SK-N-SH treated with all-trans-retinoic acid at 6 μM for 48 hours (cell line): ENCODE data around the gene CTTNBP2NL.

ENCODE experiments used
- ATAC-seq: fragments of 200-7000 bp; cut with Tn5 transposase; 3 replicates; pipeline ENCODE4 v1.9.1; 2020; ENCODE audit warnings: mild to moderate bottlenecking, moderate library complexity
- ARNTL ChIP-seq: fragments of 450-650 bp; formaldehyde crosslinking; IDR thresholded peaks from 2 replicates; pipeline ENCODE4 v1.5.0; 2020; ENCODE audit warnings: low read depth, mild to moderate bottlenecking, moderate library complexity, borderline replicate concordance
- BACH2 ChIP-seq: fragments of 250-450 bp; sonication (Bioruptor Pico); IDR thresholded peaks from 2 replicates; pipeline ENCODE4 v1.9.0; 2021; ENCODE audit warnings: mild to moderate bottlenecking, borderline replicate concordance
- CSDC2 ChIP-seq: fragments of 250-450 bp; sonication (Bioruptor Pico); IDR thresholded peaks from 2 replicates; pipeline ENCODE4 v1.5.0; 2020; ENCODE audit warnings: mild to moderate bottlenecking, moderate library complexity
- ESRRG ChIP-seq: fragments of 250-450 bp; sonication (Bioruptor Pico); IDR thresholded peaks from 2 replicates; pipeline ENCODE4 v1.6.1; 2021; ENCODE audit warnings: mild to moderate bottlenecking
- GLIS3 ChIP-seq: fragments of 250-450 bp; sonication (Bioruptor Pico); IDR thresholded peaks from 2 replicates; pipeline ENCODE4 v1.5.0; 2020; ENCODE audit warnings: mild to moderate bottlenecking, moderate library complexity
- ISL1 ChIP-seq: fragments of 250-450 bp; sonication (Bioruptor Pico); IDR thresholded peaks from 2 replicates; pipeline ENCODE4 v2.1.2; 2022; ENCODE audit warnings: mild to moderate bottlenecking, moderate library complexity
- OSR1 ChIP-seq: fragments of 250-450 bp; sonication (Bioruptor Pico); IDR thresholded peaks from 2 replicates; pipeline ENCODE4 v1.8.0; 2022; ENCODE audit warnings: moderate library complexity, mild to moderate bottlenecking, inconsistent platforms
- PPARA ChIP-seq: fragments of 250-450 bp; sonication (Bioruptor Pico); IDR thresholded peaks from 2 replicates; pipeline ENCODE4 v1.5.0; 2020; ENCODE audit warnings: mild to moderate bottlenecking, borderline replicate concordance
- SNAI2 ChIP-seq: fragments of 250-450 bp; sonication (Bioruptor Pico); IDR thresholded peaks from 2 replicates; pipeline ENCODE4 v1.5.0; 2020; ENCODE audit warnings: mild to moderate bottlenecking, moderate library complexity
- TOX ChIP-seq: fragments of 250-450 bp; sonication (Bioruptor Pico); IDR thresholded peaks from 2 replicates; pipeline ENCODE4 v1.8.0; 2021; ENCODE audit warnings: mild to moderate bottlenecking, moderate library complexity, borderline replicate concordance
- ZFP3 ChIP-seq: fragments of 250-450 bp; sonication (Bioruptor Pico); IDR thresholded peaks from 2 replicates; pipeline ENCODE4 v1.5.0; 2020; ENCODE audit warnings: mild to moderate bottlenecking, moderate library complexity
- ZNF565 ChIP-seq: fragments of 450-650 bp; formaldehyde crosslinking; conservative IDR thresholded peaks from 2 replicates; pipeline ENCODE4 v1.5.0; 2020; ENCODE audit warnings: low read depth, mild to moderate bottlenecking, moderate library complexity
- ZNF70 ChIP-seq: fragments of 450-650 bp; formaldehyde crosslinking; IDR thresholded peaks from 2 replicates; pipeline ENCODE4 v1.5.0; 2020; ENCODE audit warnings: mild to moderate bottlenecking, moderate library complexity
- TF ChIP-seq, protein P1 (sequence below): fragments of 250-450 bp; sonication (Bioruptor Pico); IDR thresholded peaks from 2 replicates; pipeline ENCODE4 v1.5.0; 2020; ENCODE audit warnings: mild to moderate bottlenecking, moderate library complexity
- TF ChIP-seq, protein P2 (sequence below): fragments of 250-450 bp; sonication (Bioruptor Pico); IDR thresholded peaks from 2 replicates; pipeline ENCODE4 v1.5.1; 2021; ENCODE audit warnings: mild to moderate bottlenecking, moderate library complexity
- TF ChIP-seq, protein P3 (sequence below): fragments of 250-450 bp; sonication (Bioruptor Pico); IDR thresholded peaks from 2 replicates; pipeline ENCODE4 v1.8.0; 2021; ENCODE audit warnings: low read depth, mild to moderate bottlenecking, moderate library complexity, borderline replicate concordance
- TF ChIP-seq, protein P4 (sequence below): fragments of 250-450 bp; sonication (Bioruptor Pico); IDR thresholded peaks from 2 replicates; pipeline ENCODE4 v1.5.1; 2020; ENCODE audit warnings: low read depth, mild to moderate bottlenecking, moderate library complexity
- TF ChIP-seq, protein P5 (sequence below): fragments of 250-450 bp; sonication (Bioruptor Pico); IDR thresholded peaks from 2 replicates; pipeline ENCODE4 v1.8.0; 2020; ENCODE audit warnings: mild to moderate bottlenecking, moderate library complexity, borderline replicate concordance

Gene CTTNBP2NL, protein sequence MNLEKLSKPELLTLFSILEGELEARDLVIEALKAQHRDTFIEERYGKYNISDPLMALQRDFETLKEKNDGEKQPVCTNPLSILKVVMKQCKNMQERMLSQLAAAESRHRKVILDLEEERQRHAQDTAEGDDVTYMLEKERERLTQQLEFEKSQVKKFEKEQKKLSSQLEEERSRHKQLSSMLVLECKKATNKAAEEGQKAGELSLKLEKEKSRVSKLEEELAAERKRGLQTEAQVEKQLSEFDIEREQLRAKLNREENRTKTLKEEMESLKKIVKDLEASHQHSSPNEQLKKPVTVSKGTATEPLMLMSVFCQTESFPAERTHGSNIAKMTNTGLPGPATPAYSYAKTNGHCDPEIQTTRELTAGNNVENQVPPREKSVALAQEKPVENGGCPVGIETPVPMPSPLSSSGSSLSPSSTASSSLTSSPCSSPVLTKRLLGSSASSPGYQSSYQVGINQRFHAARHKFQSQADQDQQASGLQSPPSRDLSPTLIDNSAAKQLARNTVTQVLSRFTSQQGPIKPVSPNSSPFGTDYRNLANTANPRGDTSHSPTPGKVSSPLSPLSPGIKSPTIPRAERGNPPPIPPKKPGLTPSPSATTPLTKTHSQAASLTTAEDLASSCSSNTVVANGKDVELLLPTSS

DNA sequence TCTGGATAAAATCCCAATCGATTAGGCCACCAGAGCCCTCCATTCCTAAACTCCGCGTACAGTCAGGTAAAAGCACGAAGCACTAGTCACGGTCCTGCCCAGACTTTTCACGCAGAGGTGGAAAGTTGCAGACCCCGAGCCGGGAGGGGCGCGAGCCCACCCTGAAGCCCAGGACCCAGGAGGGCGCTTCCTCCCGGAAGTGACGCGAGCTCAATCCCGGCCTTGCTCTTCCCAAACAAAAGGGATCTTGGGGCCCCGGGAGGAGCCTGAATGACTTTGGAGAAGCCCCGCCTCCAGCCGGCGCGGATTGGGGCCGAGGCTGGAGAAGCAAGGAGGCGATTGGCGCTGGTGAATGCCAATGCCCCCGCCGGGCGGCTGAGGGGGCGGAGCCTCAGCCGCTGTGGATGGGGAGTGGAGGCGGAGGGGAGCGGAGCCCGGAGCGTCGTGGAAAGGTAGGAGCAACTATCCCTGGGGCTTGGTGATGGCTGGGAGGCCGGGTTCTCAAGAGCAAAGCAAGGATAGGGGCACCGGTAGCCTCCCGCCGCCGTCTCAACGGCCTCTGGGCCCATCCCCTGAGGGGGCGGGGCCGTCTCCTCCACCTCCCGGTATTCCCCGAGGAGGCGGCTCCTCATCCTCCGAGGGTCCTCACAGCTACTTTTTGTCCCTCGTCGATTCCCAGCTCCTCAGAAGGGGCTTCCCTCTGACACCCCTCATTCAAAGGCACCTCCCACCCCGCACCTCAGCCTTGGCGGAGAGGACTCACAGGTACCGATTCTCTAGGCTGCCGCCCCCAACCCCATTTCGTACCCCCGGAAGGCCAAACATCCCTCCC is at the start of gene CTTNBP2NL:
TSS of gene CTTNBP2NL (plus strand) at position 394 of the 832 bp plus-strand sequence. CDS start 19,952 bp downstream, outside the sequence.
- ATAC-seq, result peak; percentile 92
- TF ChIP-seq PPARA, result no peak
- TF ChIP-seq BACH2, result no peak
- TF ChIP-seq, protein P1, sequence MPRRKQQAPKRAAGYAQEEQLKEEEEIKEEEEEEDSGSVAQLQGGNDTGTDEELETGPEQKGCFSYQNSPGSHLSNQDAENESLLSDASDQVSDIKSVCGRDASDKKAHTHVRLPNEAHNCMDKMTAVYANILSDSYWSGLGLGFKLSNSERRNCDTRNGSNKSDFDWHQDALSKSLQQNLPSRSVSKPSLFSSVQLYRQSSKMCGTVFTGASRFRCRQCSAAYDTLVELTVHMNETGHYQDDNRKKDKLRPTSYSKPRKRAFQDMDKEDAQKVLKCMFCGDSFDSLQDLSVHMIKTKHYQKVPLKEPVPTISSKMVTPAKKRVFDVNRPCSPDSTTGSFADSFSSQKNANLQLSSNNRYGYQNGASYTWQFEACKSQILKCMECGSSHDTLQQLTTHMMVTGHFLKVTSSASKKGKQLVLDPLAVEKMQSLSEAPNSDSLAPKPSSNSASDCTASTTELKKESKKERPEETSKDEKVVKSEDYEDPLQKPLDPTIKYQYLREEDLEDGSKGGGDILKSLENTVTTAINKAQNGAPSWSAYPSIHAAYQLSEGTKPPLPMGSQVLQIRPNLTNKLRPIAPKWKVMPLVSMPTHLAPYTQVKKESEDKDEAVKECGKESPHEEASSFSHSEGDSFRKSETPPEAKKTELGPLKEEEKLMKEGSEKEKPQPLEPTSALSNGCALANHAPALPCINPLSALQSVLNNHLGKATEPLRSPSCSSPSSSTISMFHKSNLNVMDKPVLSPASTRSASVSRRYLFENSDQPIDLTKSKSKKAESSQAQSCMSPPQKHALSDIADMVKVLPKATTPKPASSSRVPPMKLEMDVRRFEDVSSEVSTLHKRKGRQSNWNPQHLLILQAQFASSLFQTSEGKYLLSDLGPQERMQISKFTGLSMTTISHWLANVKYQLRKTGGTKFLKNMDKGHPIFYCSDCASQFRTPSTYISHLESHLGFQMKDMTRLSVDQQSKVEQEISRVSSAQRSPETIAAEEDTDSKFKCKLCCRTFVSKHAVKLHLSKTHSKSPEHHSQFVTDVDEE (CRISPR knock-in tag), result no peak
- no peak for TF ChIP-seq TOX (CRISPR knock-in tag)
- TF ChIP-seq CSDC2 (CRISPR knock-in tag), result no peak

DNA sequence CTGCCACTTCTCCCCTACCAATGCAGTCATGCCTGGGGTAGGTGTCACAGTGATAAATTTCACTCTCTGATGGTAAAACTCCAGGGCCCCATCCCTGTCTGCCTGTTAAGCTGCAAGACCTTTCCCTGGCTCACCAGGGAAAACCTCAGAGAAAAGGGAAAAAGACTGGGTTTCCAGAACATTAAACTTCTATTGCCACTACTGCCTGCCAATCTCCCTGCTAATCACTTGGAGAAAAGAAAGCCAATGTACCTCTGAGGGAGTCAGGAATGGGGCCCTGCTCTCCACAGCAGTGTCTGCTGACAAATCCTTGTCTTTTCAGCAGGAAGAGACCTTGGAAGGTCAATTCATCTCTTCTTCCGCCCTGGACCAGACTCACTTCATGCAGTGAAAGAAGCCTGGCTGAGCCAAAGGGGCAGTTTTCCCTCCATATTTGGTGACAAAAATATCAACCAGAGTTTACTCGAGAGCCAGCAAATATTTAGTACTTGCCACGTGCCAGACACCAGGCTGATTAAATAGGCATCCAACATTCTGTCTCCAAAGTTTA is 49.1 kb upstream of the CTTNBP2NL start:
- TF ChIP-seq SNAI2 (CRISPR knock-in tag), result no peak
- no peak for TF ChIP-seq ZNF565 (CRISPR knock-in tag)
- no peak for TF ChIP-seq BACH2
- ATAC-seq, result no peak

DNA sequence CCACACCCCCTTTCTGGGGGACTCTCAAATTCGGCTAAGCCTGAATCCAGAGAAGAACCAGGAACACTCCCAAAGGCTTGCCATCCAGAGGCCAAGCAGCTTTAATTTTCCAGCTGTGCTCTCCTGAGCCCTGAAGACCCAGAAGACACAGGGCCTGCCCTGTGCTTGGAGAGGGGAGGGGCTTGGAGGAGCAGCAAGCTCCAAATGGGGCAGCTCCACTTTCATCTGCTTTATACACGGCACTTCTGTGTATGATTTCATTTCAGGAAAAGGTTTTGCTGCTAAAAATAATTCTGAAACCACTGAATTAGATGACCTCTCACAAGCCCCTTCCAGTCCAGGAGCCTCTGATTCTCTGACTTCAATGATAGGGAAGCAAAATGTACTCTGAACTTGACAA is 39.2 kb upstream of the CTTNBP2NL start:
- TF ChIP-seq ISL1 (CRISPR knock-in tag) (no peak), OSR1 (no peak), ZFP3 (CRISPR knock-in tag) (no peak), GLIS3 (CRISPR knock-in tag) (no peak), PPARA (no peak), ESRRG (CRISPR knock-in tag) (no peak), ZNF565 (CRISPR knock-in tag) (no peak), ARNTL (no peak), ZNF70 (CRISPR knock-in tag) (no peak), CSDC2 (CRISPR knock-in tag) (no peak)
- TF ChIP-seq, protein P2, sequence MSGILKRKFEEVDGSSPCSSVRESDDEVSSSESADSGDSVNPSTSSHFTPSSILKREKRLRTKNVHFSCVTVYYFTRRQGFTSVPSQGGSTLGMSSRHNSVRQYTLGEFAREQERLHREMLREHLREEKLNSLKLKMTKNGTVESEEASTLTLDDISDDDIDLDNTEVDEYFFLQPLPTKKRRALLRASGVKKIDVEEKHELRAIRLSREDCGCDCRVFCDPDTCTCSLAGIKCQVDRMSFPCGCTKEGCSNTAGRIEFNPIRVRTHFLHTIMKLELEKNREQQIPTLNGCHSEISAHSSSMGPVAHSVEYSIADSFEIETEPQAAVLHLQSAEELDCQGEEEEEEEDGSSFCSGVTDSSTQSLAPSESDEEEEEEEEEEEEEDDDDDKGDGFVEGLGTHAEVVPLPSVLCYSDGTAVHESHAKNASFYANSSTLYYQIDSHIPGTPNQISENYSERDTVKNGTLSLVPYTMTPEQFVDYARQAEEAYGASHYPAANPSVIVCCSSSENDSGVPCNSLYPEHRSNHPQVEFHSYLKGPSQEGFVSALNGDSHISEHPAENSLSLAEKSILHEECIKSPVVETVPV, result no peak
- TF ChIP-seq, protein P3, sequence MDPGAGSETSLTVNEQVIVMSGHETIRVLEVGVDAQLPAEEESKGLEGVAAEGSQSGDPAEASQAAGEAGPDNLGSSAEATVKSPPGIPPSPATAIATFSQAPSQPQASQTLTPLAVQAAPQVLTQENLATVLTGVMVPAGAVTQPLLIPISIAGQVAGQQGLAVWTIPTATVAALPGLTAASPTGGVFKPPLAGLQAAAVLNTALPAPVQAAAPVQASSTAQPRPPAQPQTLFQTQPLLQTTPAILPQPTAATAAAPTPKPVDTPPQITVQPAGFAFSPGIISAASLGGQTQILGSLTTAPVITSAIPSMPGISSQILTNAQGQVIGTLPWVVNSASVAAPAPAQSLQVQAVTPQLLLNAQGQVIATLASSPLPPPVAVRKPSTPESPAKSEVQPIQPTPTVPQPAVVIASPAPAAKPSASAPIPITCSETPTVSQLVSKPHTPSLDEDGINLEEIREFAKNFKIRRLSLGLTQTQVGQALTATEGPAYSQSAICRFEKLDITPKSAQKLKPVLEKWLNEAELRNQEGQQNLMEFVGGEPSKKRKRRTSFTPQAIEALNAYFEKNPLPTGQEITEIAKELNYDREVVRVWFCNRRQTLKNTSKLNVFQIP (CRISPR knock-in tag), result no peak
- TF ChIP-seq, protein P4, sequence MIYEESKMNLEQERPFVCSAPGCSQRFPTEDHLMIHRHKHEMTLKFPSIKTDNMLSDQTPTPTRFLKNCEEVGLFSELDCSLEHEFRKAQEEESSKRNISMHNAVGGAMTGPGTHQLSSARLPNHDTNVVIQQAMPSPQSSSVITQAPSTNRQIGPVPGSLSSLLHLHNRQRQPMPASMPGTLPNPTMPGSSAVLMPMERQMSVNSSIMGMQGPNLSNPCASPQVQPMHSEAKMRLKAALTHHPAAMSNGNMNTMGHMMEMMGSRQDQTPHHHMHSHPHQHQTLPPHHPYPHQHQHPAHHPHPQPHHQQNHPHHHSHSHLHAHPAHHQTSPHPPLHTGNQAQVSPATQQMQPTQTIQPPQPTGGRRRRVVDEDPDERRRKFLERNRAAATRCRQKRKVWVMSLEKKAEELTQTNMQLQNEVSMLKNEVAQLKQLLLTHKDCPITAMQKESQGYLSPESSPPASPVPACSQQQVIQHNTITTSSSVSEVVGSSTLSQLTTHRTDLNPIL (CRISPR knock-in tag), result no peak
- TF ChIP-seq, protein P5, sequence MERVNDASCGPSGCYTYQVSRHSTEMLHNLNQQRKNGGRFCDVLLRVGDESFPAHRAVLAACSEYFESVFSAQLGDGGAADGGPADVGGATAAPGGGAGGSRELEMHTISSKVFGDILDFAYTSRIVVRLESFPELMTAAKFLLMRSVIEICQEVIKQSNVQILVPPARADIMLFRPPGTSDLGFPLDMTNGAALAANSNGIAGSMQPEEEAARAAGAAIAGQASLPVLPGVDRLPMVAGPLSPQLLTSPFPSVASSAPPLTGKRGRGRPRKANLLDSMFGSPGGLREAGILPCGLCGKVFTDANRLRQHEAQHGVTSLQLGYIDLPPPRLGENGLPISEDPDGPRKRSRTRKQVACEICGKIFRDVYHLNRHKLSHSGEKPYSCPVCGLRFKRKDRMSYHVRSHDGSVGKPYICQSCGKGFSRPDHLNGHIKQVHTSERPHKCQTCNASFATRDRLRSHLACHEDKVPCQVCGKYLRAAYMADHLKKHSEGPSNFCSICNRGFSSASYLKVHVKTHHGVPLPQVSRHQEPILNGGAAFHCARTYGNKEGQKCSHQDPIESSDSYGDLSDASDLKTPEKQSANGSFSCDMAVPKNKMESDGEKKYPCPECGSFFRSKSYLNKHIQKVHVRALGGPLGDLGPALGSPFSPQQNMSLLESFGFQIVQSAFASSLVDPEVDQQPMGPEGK (CRISPR knock-in tag), result no peak
- TF ChIP-seq, protein P1 (CRISPR knock-in tag), result no peak
- no peak for ATAC-seq
